Activated CD4-positive, alpha-beta T cell treated with anti-CD3 and anti-CD28 coated beads, Interleukin-2, amount 10 ng/mL, durations not matched to agents 7 days and 5 days (primary cell): Measurements from ENCODE around the gene FILIP1. TPM values are rescaled to one million over a fixed set of nuclear protein-coding genes. Genes with fewer than 3 reads are reported as not detected.

Source experiments
- microRNA-seq: library from miRNA; unstranded; fragments of <30 nt; microRNA quantifications from one replicate; pipeline ENCODE4 v1.2.0, GENCODE V29; 2021; ENCODE audit warnings: borderline microRNAs expressed, borderline replicate concordance
- total RNA-seq, 2 experiments: library from RNA; stranded (reverse); gene quantifications; one replicate each; pipeline ENCODE4 v1.2.3, GENCODE V29; 2021

FILIP1 gene
- total RNA-seq, 2 experiments from 2014 or later: 0.04 TPM; not detected in 1

Small RNAs within 50 kb of the gene (microRNA-seq; reads per million reads assigned to microRNA genes)
- gene MIR4463: not detected

Other genes starting within 250 kb of the FILIP1 start
- gene COX7A2, start 250.0 kb downstream of the FILIP1 start, total RNA-seq: 100 to 1,000 TPM; 397 to 403 TPM
- gene TMEM30A, start 209.0 kb downstream of the FILIP1 start, total RNA-seq: 10 to 100 TPM; 69.7 to 70.2 TPM
- 10 to 100 TPM; 70.9 to 78.5 TPM for gene SENP6, start 108.1 kb upstream of the FILIP1 start, total RNA-seq